Measurements from ENCODE around the gene LAD1. TPM values are rescaled to one million over a fixed set of nuclear protein-coding genes. Genes with fewer than 3 reads are reported as not detected.

Gene LAD1
- total and polyA plus RNA-seq, 2 experiments from 2014 or later = not detected

GRCh38 chr1:201430776-201431175 lies 31.7 kb upstream of the LAD1 start:
- H3K27ac ChIP-seq = no peak overlapping the region
- no peak overlapping the region for H3K4me3 ChIP-seq
- in situ Hi-C loops (cut with MboI) = no loop called here
- no peaks in the 10 kb centered on the region for H3F3A ChIP-seq (ENCODE audit: insufficient read depth)
- H3K79me2 ChIP-seq (ENCODE audit: insufficient read depth) = no peaks in the 10 kb centered on the region
- H3K4me1 ChIP-seq (ENCODE audit: insufficient read depth) = peaks cover 5% of the 10 kb centered on the region; the same call in 1 of the 2 replicates
- TF ChIP-seq EZH2 (IDR thresholded peaks at IDR 0.05; ENCODE audit: insufficient read depth, poor library complexity, severe bottlenecking) (no peak), EZH2phosphoT487 (IDR thresholded peaks at IDR 0.05; ENCODE audit: insufficient read depth, low read depth) (no peak)
- H3K9me3 ChIP-seq (ENCODE audit: low read depth) = no peaks in the 10 kb centered on the region
- no peak for DNase-seq
- WGBS, 2 experiments (ENCODE audit: low coverage in 1 of 2, low lambda C conversion rate in 2 of 2, missing lambda C conversion rate in 2 of 2) = 69% methylated on average over 4 of the region's 4 CpGs
- no peak overlapping the region for H2AFZ ChIP-seq
- H3K36me3 ChIP-seq (ENCODE audit: low read depth) = no peaks in the 10 kb centered on the region
- H3K9ac ChIP-seq = no peak overlapping the region
- H3K27me3 ChIP-seq (replicated peaks; ENCODE audit: insufficient read depth) = no peaks in the 10 kb centered on the region
- H3K9me2 ChIP-seq (ENCODE audit: insufficient read depth) = no peaks in the 10 kb centered on the region
- H4K20me1 ChIP-seq (ENCODE audit: insufficient read depth) = no peaks in the 10 kb centered on the region
- no peak overlapping the region for H3K4me2 ChIP-seq (ENCODE audit: unreplicated experiment)

GRCh38 chr1:201429736-201430501 lies 30.8 kb upstream of the LAD1 start:
- Histone ChIP-seq H3K9me2 (ENCODE audit: insufficient read depth) (no peaks in the 10 kb centered on the region), H3K4me2 (ENCODE audit: unreplicated experiment) (no peak overlapping the region), H3K27ac (no peak overlapping the region), H3K27me3 (replicated peaks; ENCODE audit: insufficient read depth) (no peaks in the 10 kb centered on the region), H3F3A (ENCODE audit: insufficient read depth) (no peaks in the 10 kb centered on the region), H2AFZ (no peak overlapping the region), H3K79me2 (ENCODE audit: insufficient read depth) (no peaks in the 10 kb centered on the region), H3K4me1 (ENCODE audit: insufficient read depth) (no peaks in the 10 kb centered on the region), H3K9me3 (ENCODE audit: low read depth) (no peaks in the 10 kb centered on the region), H3K9ac (no peak overlapping the region), H3K36me3 (ENCODE audit: low read depth) (no peaks in the 10 kb centered on the region), H3K4me3 (no peak overlapping the region), H4K20me1 (ENCODE audit: insufficient read depth) (no peaks in the 10 kb centered on the region)
- DNase-seq = no peak
- TF ChIP-seq EZH2 (IDR thresholded peaks at IDR 0.05; ENCODE audit: insufficient read depth, poor library complexity, severe bottlenecking) (no peak), EZH2phosphoT487 (IDR thresholded peaks at IDR 0.05; ENCODE audit: insufficient read depth, low read depth) (no peak)
- in situ Hi-C loops (cut with MboI) = no loop called here
- WGBS, 2 experiments (ENCODE audit: low coverage in 1 of 2, low lambda C conversion rate in 2 of 2, missing lambda C conversion rate in 2 of 2) = 78 to 81% methylated on average over 15 to 18 of the region's 18 CpGs

- in situ Hi-C loops (cut with MboI) = no loop called here
- no peaks in the 10 kb centered on the region for H3K79me2 ChIP-seq (ENCODE audit: insufficient read depth)
- no peaks in the 10 kb centered on the region for H3F3A ChIP-seq (ENCODE audit: insufficient read depth)
- H3K4me2 ChIP-seq (ENCODE audit: unreplicated experiment) = no peak overlapping the region
- no peaks in the 10 kb centered on the region for H3K36me3 ChIP-seq (ENCODE audit: low read depth)
- 64 to 75% methylated on average over 4 to 6 of the region's 6 CpGs for WGBS, 2 experiments (ENCODE audit: low coverage in 1 of 2, low lambda C conversion rate in 2 of 2, missing lambda C conversion rate in 2 of 2)
- no peaks in the 10 kb centered on the region for H3K9me2 ChIP-seq (ENCODE audit: insufficient read depth)
- H3K27ac ChIP-seq = no peak overlapping the region
- H3K9me3 ChIP-seq (ENCODE audit: low read depth) = no peaks in the 10 kb centered on the region
- DNase-seq = no peak
- no peaks in the 10 kb centered on the region for H3K27me3 ChIP-seq (replicated peaks; ENCODE audit: insufficient read depth)
- no peaks in the 10 kb centered on the region for H4K20me1 ChIP-seq (ENCODE audit: insufficient read depth)
- H2AFZ ChIP-seq = no peak overlapping the region
- no peaks in the 10 kb centered on the region for H3K4me1 ChIP-seq (ENCODE audit: insufficient read depth)
- H3K4me3 ChIP-seq = no peak overlapping the region
- TF ChIP-seq EZH2 (IDR thresholded peaks at IDR 0.05; ENCODE audit: insufficient read depth, poor library complexity, severe bottlenecking) (no peak), EZH2phosphoT487 (IDR thresholded peaks at IDR 0.05; ENCODE audit: insufficient read depth, low read depth) (no peak)
- H3K9ac ChIP-seq = no peak overlapping the region
These were observed 28.8 kb upstream of the LAD1 start for GRCh38 chr1:201427963-201428362.

- H3K27me3 ChIP-seq (replicated peaks; ENCODE audit: insufficient read depth) = no peaks in the 10 kb centered on the region
- H2AFZ ChIP-seq = no peak overlapping the region
- no peak overlapping the region for H3K4me2 ChIP-seq (ENCODE audit: unreplicated experiment)
- in situ Hi-C loops (cut with MboI) = no loop called here
- no peak overlapping the region for H3K4me3 ChIP-seq
- DNase-seq = no peak
- no peaks in the 10 kb centered on the region for H3K4me1 ChIP-seq (ENCODE audit: insufficient read depth)
- no peaks in the 10 kb centered on the region for H3F3A ChIP-seq (ENCODE audit: insufficient read depth)
- no peak overlapping the region for H3K9ac ChIP-seq
- no peaks in the 10 kb centered on the region for H3K9me2 ChIP-seq (ENCODE audit: insufficient read depth)
- no peaks in the 10 kb centered on the region for H3K79me2 ChIP-seq (ENCODE audit: insufficient read depth)
- no peak overlapping the region for H3K27ac ChIP-seq
- no peaks in the 10 kb centered on the region for H3K36me3 ChIP-seq (ENCODE audit: low read depth)
- no peaks in the 10 kb centered on the region for H4K20me1 ChIP-seq (ENCODE audit: insufficient read depth)
- WGBS, 2 experiments (ENCODE audit: low coverage in 1 of 2, low lambda C conversion rate in 2 of 2, missing lambda C conversion rate in 2 of 2) = 60 to 62% methylated on average over 13 to 15 of the region's 15 CpGs
- H3K9me3 ChIP-seq (ENCODE audit: low read depth) = no peaks in the 10 kb centered on the region
- no peak for TF ChIP-seq EZH2 (IDR thresholded peaks at IDR 0.05; ENCODE audit: insufficient read depth, poor library complexity, severe bottlenecking)
- no peak for TF ChIP-seq EZH2phosphoT487 (IDR thresholded peaks at IDR 0.05; ENCODE audit: insufficient read depth, low read depth)
These were observed 27.6 kb upstream of the LAD1 start for GRCh38 chr1:201426479-201427310.
